K562 (cell line): ENCODE results near the gene ANKMY2. TPM values are rescaled to one million over a fixed set of nuclear protein-coding genes. Genes with fewer than 3 reads are reported as not detected.
"Not testable (repeated sequence)": the region's sequence is repeated elsewhere in the genome, so short reads cannot be mapped to it uniquely, and the experiment has no call there.

Experiments
- ATAC-seq: fragments of 200-7000 bp; cut with Tn5 transposase; 3 replicates; pipeline ENCODE4 v1.9.1; 2020; ENCODE audit warnings: moderate library complexity
- BruUV-seq: library from RNA; stranded (reverse); fragments of 400-500 nt; replicated peaks from 2 replicates; lab custom pipeline; 2021; lab: Mats Ljungman, UMichigan
- CTCF ChIA-PET: fragments of 300-600 bp; formaldehyde crosslinking; extraction: SDS; loops from one replicate; lab custom pipeline; 2021; ENCODE audit warnings: low intra/inter-chr PET ratio; lab: Yijun Ruan, JAX
- POLR2A ChIA-PET: fragments of 300-600, 350-650 bp; sonication (Branson Sonifier 250); formaldehyde crosslinking; extraction: SDS; loops from one replicate; lab custom pipeline; 2021; ENCODE audit warnings: antibody characterized with exemption, inconsistent platforms; lab: Yijun Ruan, JAX
- DNase-seq, 4 experiments: peaks; one replicate each; pipeline versions ENCODE4 v3.0.0 to v3.0.0-alpha.2; 2011 to 2018; ENCODE audit warnings: low spot score in 3 of 4, mixed read lengths in 3 of 4; ENCODE audit errors: extremely low read depth in 1 of 4
- FAIRE-seq: peaks from 2 replicates; lab custom pipeline; 2011; peaks lifted over from hg19 to GRCh38; lab: Jason Lieb, UNC
- H2AFZ ChIP-seq: 2 replicates; pipeline ENCODE4 v1.6.0; 2011; ENCODE audit warnings: low read depth, low read length, control low read depth, inconsistent platforms
- H3K27ac ChIP-seq: fragments of 200-600 bp; 3 replicates; pipeline ENCODE4 v1.8.0; 2011; ENCODE audit warnings: low read depth, mild to moderate bottlenecking, control low read depth, inconsistent platforms, low read length, moderate library complexity, mixed read lengths; ENCODE audit errors: extremely low read depth
- H3K27me3 ChIP-seq, 2 experiments: fragments of 300-600 bp in 1 of 2; 2 replicates in 1 of 2; 3 replicates in 1 of 2; pipeline versions ENCODE4 v1.6.0 to v1.8.0; 2011; ENCODE audit warnings: inconsistent platforms in 2 of 2, low read length in 2 of 2, mild to moderate bottlenecking in 1 of 2, mixed read lengths in 1 of 2, moderate library complexity in 1 of 2; ENCODE audit not compliant: control insufficient read depth in 2 of 2, insufficient read depth in 2 of 2
- H3K36me3 ChIP-seq: fragments of 300-600 bp; 3 replicates; pipeline ENCODE4 v1.8.0; 2011; ENCODE audit warnings: mild to moderate bottlenecking, low read length, inconsistent platforms; ENCODE audit not compliant: control insufficient read depth, insufficient read depth
- H3K4me1 ChIP-seq, 2 experiments: fragments of 200-600 bp in 1 of 2; replicated peaks in 1 of 2; 2 replicates in 1 of 2; 3 replicates in 1 of 2; pipeline versions ENCODE4 v1.5.1 to v1.8.0; 2011; ENCODE audit warnings: inconsistent platforms in 2 of 2, low read length in 2 of 2, mild to moderate bottlenecking in 1 of 2, mixed read lengths in 1 of 2, moderate library complexity in 1 of 2; ENCODE audit not compliant: control insufficient read depth in 2 of 2, insufficient read depth in 2 of 2
- H3K4me2 ChIP-seq: 2 replicates; pipeline ENCODE4 v1.6.1; 2011; ENCODE audit warnings: low read length, control low read depth, inconsistent platforms, mixed read lengths; ENCODE audit not compliant: insufficient read depth
- H3K4me3 ChIP-seq: fragments of 200-600 bp; sonication (generic), shearing (Covaris generic); 2 replicates; pipeline ENCODE4 v1.5.1; 2016; ENCODE audit warnings: control low read depth, inconsistent platforms
- H3K79me2 ChIP-seq: fragments of 200-600 bp; 3 replicates; pipeline ENCODE4 v1.8.0; 2011; ENCODE audit warnings: low read length, inconsistent platforms; ENCODE audit not compliant: control insufficient read depth, insufficient read depth
- H3K9ac ChIP-seq, 2 experiments: 2 replicates each; pipeline versions ENCODE4 v1.6.0 to v1.6.1; 2011; ENCODE audit warnings: low read depth in 2 of 2, low read length in 2 of 2, control low read depth in 1 of 2, inconsistent platforms in 1 of 2, mild to moderate bottlenecking in 1 of 2, mixed read lengths in 1 of 2; ENCODE audit not compliant: insufficient read depth in 1 of 2
- H3K9me1 ChIP-seq: one replicate; pipeline ENCODE4 v1.6.0; 2011; ENCODE audit warnings: inconsistent platforms, mild to moderate bottlenecking, low read length, moderate library complexity; ENCODE audit not compliant: control insufficient read depth, insufficient read depth
- H3K9me3 ChIP-seq: replicated peaks from 2 replicates; pipeline ENCODE4 v1.5.1; 2011; ENCODE audit warnings: low read depth, low read length, inconsistent platforms; ENCODE audit not compliant: control insufficient read depth, insufficient read depth
- H4K20me1 ChIP-seq: replicated peaks from 2 replicates; pipeline ENCODE4 v1.6.1; 2011; ENCODE audit warnings: low read length, inconsistent platforms, mixed read lengths; ENCODE audit not compliant: control insufficient read depth, insufficient read depth
- CUX1 ChIP-seq: fragments of 200-800 bp; sonication (Bioruptor generic); IDR thresholded peaks from 2 replicates; pipeline ENCODE4 v1.6.1; 2016; ENCODE audit warnings: missing genetic modification characterization, missing compliant biosample characterization
- CXXC5 ChIP-seq: fragments of 250-450 bp; sonication (Bioruptor Pico); IDR thresholded peaks from 2 replicates; pipeline ENCODE4 v1.8.0; 2022; ENCODE audit warnings: inconsistent platforms, mild to moderate bottlenecking, moderate library complexity
- DPF2 ChIP-seq: fragments of 450-650 bp; IDR thresholded peaks from 2 replicates; pipeline ENCODE4 v1.6.1; 2016
- EP400 ChIP-seq: fragments of 450-650 bp; IDR thresholded peaks from 2 replicates; pipeline ENCODE4 v1.6.1; 2017; ENCODE audit warnings: antibody characterized with exemption, mild to moderate bottlenecking, moderate library complexity
- ETV1 ChIP-seq: fragments of 450-650 bp; conservative IDR thresholded peaks from 2 replicates; pipeline ENCODE4 v1.6.1; 2016; ENCODE audit warnings: missing genetic modification characterization, control low read depth, low read depth, missing compliant biosample characterization
- NFRKB ChIP-seq: fragments of 450-650 bp; IDR thresholded peaks from 2 replicates; pipeline ENCODE4 v1.6.1; 2016; ENCODE audit warnings: low read depth
- SMARCA5 ChIP-seq: fragments of 450-650 bp; IDR thresholded peaks from 2 replicates; pipeline ENCODE4 v1.6.1; 2016
- USF2 ChIP-seq: sonication (generic); formaldehyde crosslinking; IDR thresholded peaks from 2 replicates; pipeline ENCODE4 v1.5.0; 2020; ENCODE audit warnings: missing genetic modification reagents
- YY1 ChIP-seq, 3 experiments: IDR thresholded peaks; 2 replicates each; pipeline ENCODE4 v1.6.1; 2011; ENCODE audit warnings: low read length in 2 of 3, mild to moderate bottlenecking in 2 of 3, moderate library complexity in 2 of 3, borderline replicate concordance in 1 of 3, control low read depth in 1 of 3, low read depth in 1 of 3; ENCODE audit not compliant: insufficient read depth in 3 of 3, insufficient replicate concordance in 2 of 3, control insufficient read depth in 1 of 3, insufficient read length in 1 of 3; ENCODE audit errors: extremely low read depth in 1 of 3
- ZFX ChIP-seq: sonication (generic); formaldehyde crosslinking; IDR thresholded peaks from 2 replicates; pipeline ENCODE4 v1.8.0; 2022; ENCODE audit warnings: mild to moderate bottlenecking, missing genetic modification reagents, moderate library complexity
- ZNF384 ChIP-seq: IDR thresholded peaks from 2 replicates; pipeline ENCODE4 v1.6.1; 2012; ENCODE audit warnings: low read depth, low read length, improper control_type of control experiment
- ZNF644 ChIP-seq: fragments of 200-800 bp; sonication (Bioruptor generic); IDR thresholded peaks from 2 replicates; pipeline ENCODE4 v1.6.1; 2016; ENCODE audit warnings: low read depth, missing genetic modification characterization, missing compliant biosample characterization
- whole genome bisulfite sequencing: fragments of 100-300 bp; shearing (Covaris generic); methylation state at CpG from one replicate; pipeline ENCODE4 v1.1.6; 2016; ENCODE audit warnings: low coverage, mixed read lengths; ENCODE audit not compliant: insufficient coverage; ENCODE audit errors: missing lambda C conversion rate; 5-methylcytosine and 5-hydroxymethylcytosine counted together
- in situ Hi-C: fragments of 300-500 bp; cut with MboI; formaldehyde crosslinking; loops from 4 replicates; pipeline ENCODE4 v1.15.0; 2018; ENCODE audit warnings: inconsistent platforms, mixed read lengths
- intact Hi-C: fragments of 100-400 bp; cut with micrococcal nuclease; formaldehyde crosslinking; loops from 2 replicates; pipeline ENCODE4 v1.14.2; 2022
- polyA plus RNA-seq, 8 experiments: library from polyadenylated mRNA; depleted of rRNA in 4 of 8; stranded (reverse) in 5 of 8; unstranded in 3 of 8; fragments of >200 nt; fragmentation: Nextera tagmentation in 2 of 8; fragmentation: Illumina TruSeq in 1 of 8; extraction: Ambion mirVana in 2 of 8; extraction: Trizol in 1 of 8; gene quantifications; 2 replicates each; pipeline versions ENCODE4 v1.2.1 to v1.2.3, GENCODE V29; 2011 to 2014; ENCODE audit warnings: inconsistent platforms in 1 of 8, missing spikeins in 1 of 8
- total RNA-seq, 7 experiments: library from RNA; depleted of rRNA in 6 of 7; stranded (reverse); fragments of >200 nt in 6 of 7; fragmentation: Illumina TruSeq in 2 of 7; extraction: Trizol in 2 of 7; gene quantifications; 2 replicates each; pipeline versions ENCODE4 v1.2.1 to v1.2.3, GENCODE V29; 2011 to 2021; ENCODE audit warnings: low replicate concordance in 1 of 7
- TF ChIP-seq, protein P1 (sequence below), 2 experiments: fragments of 450-650 bp; conservative IDR thresholded peaks; 2 replicates each; pipeline ENCODE4 v1.6.1; 2017; ENCODE audit warnings: mild to moderate bottlenecking in 2 of 2, moderate library complexity in 2 of 2

ANKMY2 gene
- total and polyA plus RNA-seq, 9 of the 15 experiments (the other 6 are each of a cell fraction or from before 2014, with no cell fraction given): 38.9 to 71.5 (median 48.8) TPM

DNA sequence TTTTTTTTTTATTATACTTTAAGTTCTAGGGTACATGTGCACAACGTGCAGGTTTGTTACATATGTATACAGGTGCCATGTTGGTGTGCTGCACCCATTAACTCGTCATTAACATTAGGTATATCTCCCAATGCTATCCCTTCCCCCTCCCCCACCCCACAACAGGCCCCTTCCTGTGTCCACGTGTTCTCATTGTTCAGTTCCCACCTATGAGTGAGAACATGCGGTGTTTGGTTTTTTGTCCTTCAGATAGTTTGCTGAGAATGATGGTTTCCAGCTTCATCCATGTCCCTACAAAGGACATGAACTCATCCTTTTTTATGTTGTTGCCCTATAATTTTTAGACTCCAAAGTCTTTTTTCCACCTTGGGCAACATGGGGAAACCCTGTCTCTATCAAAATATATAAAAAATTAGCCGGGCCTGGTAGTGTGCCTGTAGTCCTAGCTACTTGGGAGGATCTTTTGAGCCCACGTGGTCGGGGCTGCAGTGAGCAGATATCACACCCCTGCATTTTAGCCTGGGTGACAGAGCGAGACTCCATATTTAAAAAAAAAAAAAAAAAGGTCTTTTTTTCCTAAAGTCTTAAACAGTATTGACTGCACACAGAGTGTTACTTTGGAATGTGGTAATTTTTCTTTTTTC is 14.4 kb upstream of the ANKMY2 start:
- peak in 1 of 4 experiments; percentile 80 for DNase-seq
- CTCF ChIA-PET, H3K9me1 ChIP-seq, in situ Hi-C loops, H3K4me2 ChIP-seq, H4K20me1 ChIP-seq, H3K27me3 ChIP-seq, BruUV-seq, H2AFZ ChIP-seq, H3K9me3 ChIP-seq, H3K4me3 ChIP-seq, FAIRE-seq: not testable (repeated sequence)
- intact Hi-C loops: loop anchor here (2.0 to 5.0 kb wide), 2 partner anchors 15 to 82 kb away; partner anchors contain the start of gene ANKMY2
- Histone ChIP-seq H3K79me2 (peaks cover 99% of the 10 kb centered on the region), H3K27ac (peak overlapping the region; percentile 82), H3K36me3 (peaks cover 46% of the 10 kb centered on the region), H3K4me1 (peaks cover 11 to 55% of the 10 kb centered on the region in 2 experiments), H3K9ac (peak overlapping the region in 1 of 2 experiments; percentile 55; a peak in 2 of 4 replicates)
- whole genome bisulfite sequencing: 4% methylated on average over 7 of the region's 8 CpGs
- peak; percentile 60 for ATAC-seq
- POLR2A ChIA-PET: interaction anchor here (1.2 to 6.6 kb wide), 4 partner anchors 8 to 29 kb away, joined by 3 to 64 read pairs (median 8); partner anchors contain the start of genes ANKMY2 and BZW2
- TF ChIP-seq USF2 (peak; percentile 58), ZNF644 (tag) (0 out of 2 replicates have a peak, but pooled peaks have one; percentile 53), CUX1 (CRISPR knock-in tag) (peak; percentile 27; the same call in 1 of the 2 replicates), CXXC5 (peak; percentile 50), ZNF384 (peak; percentile 77), ETV1 (tag) (0 out of 2 replicates have a peak, but pooled peaks have one; percentile 24), YY1 (IDR thresholded peaks at IDR 0.05; ENCODE audit: borderline replicate concordance in 1 of 3, control insufficient read depth in 1 of 3, extremely low read depth in 1 of 3, insufficient read depth in 3 of 3, insufficient read length in 1 of 3, insufficient replicate concordance in 2 of 3, low read depth in 1 of 3, low read length in 2 of 3) (peak in 1 of 3 experiments; percentile 47), DPF2 (0 out of 2 replicates have a peak, but pooled peaks have one; percentile 36), ZFX (CRISPR knock-in tag) (peak; percentile 11; the same call in 1 of the 2 replicates), NFRKB (peak; percentile 60), SMARCA5 (0 out of 2 replicates have a peak, but pooled peaks have one; percentile 24), EP400 (peak; percentile 37)
- TF ChIP-seq, protein P1, sequence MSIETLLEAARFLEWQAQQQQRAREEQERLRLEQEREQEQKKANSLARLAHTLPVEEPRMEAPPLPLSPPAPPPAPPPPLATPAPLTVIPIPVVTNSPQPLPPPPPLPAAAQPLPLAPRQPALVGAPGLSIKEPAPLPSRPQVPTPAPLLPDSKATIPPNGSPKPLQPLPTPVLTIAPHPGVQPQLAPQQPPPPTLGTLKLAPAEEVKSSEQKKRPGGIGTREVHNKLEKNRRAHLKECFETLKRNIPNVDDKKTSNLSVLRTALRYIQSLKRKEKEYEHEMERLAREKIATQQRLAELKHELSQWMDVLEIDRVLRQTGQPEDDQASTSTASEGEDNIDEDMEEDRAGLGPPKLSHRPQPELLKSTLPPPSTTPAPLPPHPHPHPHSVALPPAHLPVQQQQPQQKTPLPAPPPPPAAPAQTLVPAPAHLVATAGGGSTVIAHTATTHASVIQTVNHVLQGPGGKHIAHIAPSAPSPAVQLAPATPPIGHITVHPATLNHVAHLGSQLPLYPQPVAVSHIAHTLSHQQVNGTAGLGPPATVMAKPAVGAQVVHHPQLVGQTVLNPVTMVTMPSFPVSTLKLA (conservative IDR thresholded peaks at IDR 0.05): peak; percentile 27 to 48; a peak in 3 of 4 replicates
